PFSK-1 (cell line): ENCODE results near the gene JUNB.

ENCODE experiments used
- FOXP2 ChIP-seq: optimal IDR thresholded peaks from 2 replicates; pipeline ENCODE3; 2011; ENCODE audit warnings: borderline replicate concordance, control low read depth, inconsistent platforms; ENCODE audit not compliant: insufficient read depth; ENCODE audit errors: extremely low read length, extremely low read depth
- POLR2AphosphoS5 ChIP-seq: IDR thresholded peaks from 2 replicates; pipeline ENCODE4 v1.6.1; 2012; ENCODE audit warnings: low read depth, mild to moderate bottlenecking, control low read depth, low read length, moderate library complexity
- REST ChIP-seq, 2 experiments: IDR thresholded peaks; 2 replicates each; pipeline versions ENCODE4 v1.6.1 to v1.8.0; 2011 to 2012; ENCODE audit warnings: low read depth in 2 of 2, low read length in 2 of 2, control low read depth in 1 of 2, inconsistent platforms in 1 of 2, mild to moderate bottlenecking in 1 of 2, moderate library complexity in 1 of 2; ENCODE audit not compliant: insufficient read depth in 1 of 2
- SIN3A ChIP-seq: IDR thresholded peaks from 2 replicates; pipeline ENCODE4 v1.6.1; 2012; ENCODE audit warnings: mild to moderate bottlenecking, low read length, moderate library complexity, borderline replicate concordance; ENCODE audit not compliant: insufficient read depth
- TAF1 ChIP-seq: IDR thresholded peaks from 2 replicates; pipeline ENCODE4 v1.6.1; 2012; ENCODE audit warnings: low read length, control low read depth, borderline replicate concordance; ENCODE audit not compliant: insufficient read depth

The JUNB gene

GRCh38 chr19:12786952-12787351 lies 4.3 kb upstream of the JUNB start:
- no peak for TF ChIP-seq POLR2AphosphoS5
- TF ChIP-seq SIN3A = no peak
- no peak for TF ChIP-seq REST (IDR thresholded peaks at IDR 0.05; ENCODE audit: insufficient read depth in 1 of 2, low read depth in 2 of 2, low read length in 2 of 2)
- TF ChIP-seq FOXP2 = no peak
- no peak for TF ChIP-seq TAF1

GRCh38 chr19:12787458-12787857 lies 3.8 kb upstream of the JUNB start:
- TF ChIP-seq POLR2AphosphoS5 = no peak
- TF ChIP-seq FOXP2 = no peak
- no peak for TF ChIP-seq TAF1
- TF ChIP-seq REST (IDR thresholded peaks at IDR 0.05; ENCODE audit: insufficient read depth in 1 of 2, low read depth in 2 of 2, low read length in 2 of 2) = no peak
- no peak for TF ChIP-seq SIN3A

- TF ChIP-seq TAF1 (no peak), POLR2AphosphoS5 (no peak), SIN3A (no peak), REST (IDR thresholded peaks at IDR 0.05; ENCODE audit: insufficient read depth in 1 of 2, low read depth in 2 of 2, low read length in 2 of 2) (no peak), FOXP2 (no peak)
Observed at GRCh38 chr19:12788042-12788681, 3.1 kb upstream of the JUNB start.

- no peak for TF ChIP-seq POLR2AphosphoS5
- no peak for TF ChIP-seq REST (IDR thresholded peaks at IDR 0.05; ENCODE audit: insufficient read depth in 1 of 2, low read depth in 2 of 2, low read length in 2 of 2)
- TF ChIP-seq FOXP2 = no peak
- no peak; the same call in 1 of the 2 replicates for TF ChIP-seq SIN3A
- TF ChIP-seq TAF1 = no peak
Observed at GRCh38 chr19:12788682-12789097, 2.6 kb upstream of the JUNB start.
